HepG2 (cell line): ENCODE data around the gene FAM234B. TPM values are rescaled to one million over a fixed set of nuclear protein-coding genes. Genes with fewer than 3 reads are reported as not detected.

Source experiments
- ATRX ChIP-seq: sonication (generic); formaldehyde crosslinking; IDR thresholded peaks from 2 replicates; pipeline ENCODE4 v1.4.0; 2020; ENCODE audit warnings: missing genetic modification reagents, borderline replicate concordance
- CENPX ChIP-seq: sonication (generic); formaldehyde crosslinking; IDR thresholded peaks from 2 replicates; pipeline ENCODE4 v1.9.0; 2021; ENCODE audit warnings: mild to moderate bottlenecking, missing genetic modification reagents, moderate library complexity
- GATAD2A ChIP-seq: IDR thresholded peaks from 2 replicates; pipeline ENCODE4 v1.6.1; 2016
- HINFP ChIP-seq: sonication (generic); formaldehyde crosslinking; IDR thresholded peaks from 2 replicates; pipeline ENCODE4 v1.4.0; 2020; ENCODE audit warnings: low read depth, mild to moderate bottlenecking, missing genetic modification reagents
- KAT8 ChIP-seq: IDR thresholded peaks from 2 replicates; pipeline ENCODE4 v1.6.1; 2016; ENCODE audit warnings: missing genetic modification reagents, missing compliant biosample characterization
- MBNL3 ChIP-seq: fragments of 250-450 bp; sonication (Bioruptor Pico); conservative IDR thresholded peaks from 2 replicates; pipeline ENCODE4 v1.8.0; 2022; ENCODE audit warnings: mild to moderate bottlenecking, inconsistent platforms
- MTA1 ChIP-seq: sonication (generic); formaldehyde crosslinking; IDR thresholded peaks from 2 replicates; pipeline ENCODE4 v1.4.0; 2020; ENCODE audit warnings: missing genetic modification reagents, mild to moderate bottlenecking, borderline replicate concordance
- NFKB2 ChIP-seq: sonication (generic); formaldehyde crosslinking; IDR thresholded peaks from 2 replicates; pipeline ENCODE4 v1.4.0; 2020; ENCODE audit warnings: missing genetic modification reagents, borderline replicate concordance
- PHF8 ChIP-seq: sonication (generic); formaldehyde crosslinking; IDR thresholded peaks from 2 replicates; pipeline ENCODE4 v1.5.0; 2020; ENCODE audit warnings: missing genetic modification reagents
- SCMH1 ChIP-seq: sonication (generic); formaldehyde crosslinking; IDR thresholded peaks from 2 replicates; pipeline ENCODE4 v1.9.0; 2021; ENCODE audit warnings: missing genetic modification reagents, mild to moderate bottlenecking, borderline replicate concordance
- SMAD3 ChIP-seq: sonication (generic); formaldehyde crosslinking; IDR thresholded peaks from 2 replicates; pipeline ENCODE4 v1.4.0; 2020; ENCODE audit warnings: missing genetic modification reagents
- TMF1 ChIP-seq: sonication (generic); formaldehyde crosslinking; IDR thresholded peaks from 2 replicates; pipeline ENCODE4 v1.8.1; 2022; ENCODE audit warnings: low read depth, missing genetic modification reagents
- YEATS2 ChIP-seq: sonication (generic); formaldehyde crosslinking; IDR thresholded peaks from 2 replicates; pipeline ENCODE4 v1.4.0; 2020; ENCODE audit warnings: missing genetic modification reagents, borderline replicate concordance
- ZBTB39 ChIP-seq: sonication (generic); formaldehyde crosslinking; IDR thresholded peaks from 2 replicates; pipeline ENCODE4 v1.5.0; 2020; ENCODE audit warnings: missing genetic modification reagents
- ZNF12 ChIP-seq: sonication (generic); formaldehyde crosslinking; IDR thresholded peaks from 2 replicates; pipeline ENCODE4 v1.5.0; 2020; ENCODE audit warnings: missing genetic modification reagents
- ZNF136 ChIP-seq: sonication (generic); formaldehyde crosslinking; IDR thresholded peaks from 2 replicates; pipeline ENCODE4 v1.8.1; 2022; ENCODE audit warnings: low read depth, mild to moderate bottlenecking, moderate library complexity, missing genetic modification reagents
- ZNF256 ChIP-seq: sonication (generic); formaldehyde crosslinking; conservative IDR thresholded peaks from 2 replicates; pipeline ENCODE4 v1.4.0; 2020; ENCODE audit warnings: missing genetic modification reagents
- ZNF296 ChIP-seq: sonication (generic); formaldehyde crosslinking; conservative IDR thresholded peaks from 2 replicates; pipeline ENCODE4 v1.5.0; 2020; ENCODE audit warnings: mild to moderate bottlenecking, missing genetic modification reagents
- ZNF451 ChIP-seq: sonication (generic); formaldehyde crosslinking; IDR thresholded peaks from 2 replicates; pipeline ENCODE4 v1.5.0; 2020; ENCODE audit warnings: mild to moderate bottlenecking, missing genetic modification reagents
- ZNF557 ChIP-seq: sonication (generic); formaldehyde crosslinking; IDR thresholded peaks from 2 replicates; pipeline ENCODE4 v1.4.0; 2020; ENCODE audit warnings: missing genetic modification reagents
- ZNF567 ChIP-seq: sonication (generic); formaldehyde crosslinking; IDR thresholded peaks from 2 replicates; pipeline ENCODE4 v1.8.1; 2023; ENCODE audit warnings: mild to moderate bottlenecking, missing genetic modification reagents, borderline replicate concordance
- ZNF709 ChIP-seq: sonication (generic); formaldehyde crosslinking; IDR thresholded peaks from 2 replicates; pipeline ENCODE4 v1.5.0; 2020; ENCODE audit warnings: mild to moderate bottlenecking, missing genetic modification reagents
- ZNF850 ChIP-seq: sonication (generic); formaldehyde crosslinking; conservative IDR thresholded peaks from 2 replicates; pipeline ENCODE4 v1.9.0; 2021; ENCODE audit warnings: mild to moderate bottlenecking, missing genetic modification reagents
- polyA plus RNA-seq, 8 experiments: library from polyadenylated mRNA; depleted of rRNA in 3 of 8; stranded (reverse) in 7 of 8; unstranded in 1 of 8; fragments of >200 nt; fragmentation: Illumina TruSeq in 4 of 8; extraction: Trizol in 4 of 8; gene quantifications; 2 replicates each; pipeline versions ENCODE4 v1.2.1 to v1.2.3, GENCODE V29; 2011 to 2016; ENCODE audit warnings: low read depth in 4 of 8, missing spikeins in 1 of 8, mixed read lengths in 1 of 8; ENCODE audit not compliant: insufficient read depth in 1 of 8
- total RNA-seq, 5 experiments: library from RNA; depleted of rRNA; stranded (reverse); fragments of >200 nt; fragmentation: Illumina TruSeq; extraction: Trizol; gene quantifications; 2 replicates each; pipeline ENCODE4 v1.2.3, GENCODE V29; 2016; ENCODE audit warnings: low read depth in 1 of 5

The FAM234B gene
- total and polyA plus RNA-seq, 2 of the 13 experiments (the other 11 are each of a cell fraction or from before 2014, with no cell fraction given) = 7.8 to 13.8 TPM

DNA sequence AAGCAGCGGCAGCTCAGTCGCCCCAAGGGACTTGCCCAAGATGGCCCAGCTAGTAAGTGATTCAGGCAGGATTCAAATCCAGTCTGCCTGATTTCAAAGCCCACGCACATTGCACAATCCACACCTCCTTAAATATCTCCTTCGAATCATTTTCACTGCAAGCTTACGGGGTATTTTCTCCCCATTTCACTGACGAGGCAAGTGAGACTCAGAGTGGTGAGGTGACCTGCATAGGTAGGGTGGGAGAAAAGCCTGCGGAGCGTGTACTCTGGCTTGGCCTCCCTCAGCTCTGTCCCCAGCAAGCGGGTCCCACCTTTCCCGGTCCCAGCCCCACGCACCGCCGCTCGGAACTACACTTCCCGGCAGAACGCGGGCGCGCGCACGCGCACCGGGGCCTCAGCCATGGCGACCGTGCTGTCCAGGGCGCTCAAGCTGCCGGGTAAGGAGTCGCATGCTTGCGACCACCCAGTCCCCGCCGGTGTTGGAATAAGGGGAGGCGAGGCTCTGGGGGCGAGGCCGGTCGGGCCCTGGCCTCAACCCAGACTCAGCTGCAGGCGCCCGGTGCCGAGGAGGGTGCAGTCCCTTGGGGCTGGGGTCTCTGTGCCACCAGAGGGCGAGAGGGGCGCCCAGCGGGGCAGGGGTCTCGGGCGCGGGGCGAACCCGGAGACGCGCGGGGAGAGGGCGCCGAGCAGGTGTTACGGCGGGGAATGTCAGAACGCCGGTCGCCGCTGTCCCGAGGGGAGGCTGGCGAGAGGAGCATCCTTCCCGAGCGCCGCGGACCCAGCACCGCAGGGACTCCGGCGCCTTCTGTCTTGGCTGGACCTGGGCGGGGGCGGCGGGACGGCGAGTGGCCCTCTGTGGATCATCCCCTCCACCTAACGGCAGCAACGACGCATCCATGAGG lies at the start of gene FAM234B (continued):
- TF ChIP-seq ZBTB39 (no peak), ZNF709 (no peak), ZNF136 (CRISPR knock-in tag) (no peak), ZNF12 (CRISPR knock-in tag) (no peak), ZNF557 (CRISPR knock-in tag) (no peak), ZNF567 (CRISPR knock-in tag) (no peak), ZNF296 (CRISPR knock-in tag) (no peak), PHF8 (CRISPR knock-in tag) (peak; percentile 89), MTA1 (CRISPR knock-in tag) (peak; percentile 94; the same call in 1 of the 2 replicates), MBNL3 (CRISPR knock-in tag) (no peak), SMAD3 (no peak), CENPX (CRISPR knock-in tag) (no peak), NFKB2 (CRISPR knock-in tag) (peak; percentile 38; the same call in 1 of the 2 replicates), ATRX (CRISPR knock-in tag) (no peak), ZNF451 (CRISPR knock-in tag) (peak; percentile 62), ZNF850 (CRISPR knock-in tag) (no peak), HINFP (CRISPR knock-in tag) (no peak), YEATS2 (peak; percentile 58; the same call in 1 of the 2 replicates), TMF1 (CRISPR knock-in tag) (0 out of 2 replicates have a peak, but pooled peaks have one; percentile 59), KAT8 (CRISPR knock-in tag) (peak; percentile 49; the same call in 1 of the 2 replicates), SCMH1 (no peak), GATAD2A (CRISPR knock-in tag) (peak; percentile 26; the same call in 1 of the 2 replicates), ZNF256 (CRISPR knock-in tag) (0 out of 2 replicates have a peak, but pooled peaks have one; percentile 20)
